Hindlimb muscle (tissue), 1 donor: Measurements from ENCODE around the gene CSF2RB. TPM values are rescaled to one million over a fixed set of nuclear protein-coding genes. Genes with fewer than 3 reads are reported as not detected.

Experiments
- DNase-seq: peaks from one replicate; pipeline ENCODE4 v3.0.0-alpha.2; 2013
- polyA plus RNA-seq: library from polyadenylated mRNA; unstranded; fragments of 120-200 nt; gene quantifications from one replicate; pipeline ENCODE4 v1.2.1, GENCODE V29; 2013; ENCODE audit not compliant: insufficient read length

CSF2RB gene
- polyA plus RNA-seq, 1 donor: 2.0 TPM

DNA sequence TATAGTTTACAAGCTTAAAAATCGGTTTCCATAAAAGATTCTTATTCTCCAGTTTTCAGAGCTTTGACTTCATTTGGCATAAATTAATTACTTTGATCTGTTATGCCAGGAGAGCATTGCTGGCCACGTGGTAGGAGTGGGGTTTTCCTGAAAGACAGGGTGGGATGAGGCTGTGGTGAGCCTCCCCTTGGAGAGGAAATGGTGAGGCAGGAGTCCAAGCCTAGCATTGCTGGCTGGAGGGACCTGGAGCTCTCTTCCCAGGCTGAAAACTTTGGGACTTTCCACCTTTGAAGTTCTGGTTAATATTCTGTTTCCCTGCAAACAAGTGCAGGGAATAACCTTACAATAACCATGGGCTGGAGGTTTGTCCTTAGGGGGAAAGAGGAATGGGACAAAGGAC, 21.1 kb upstream of the CSF2RB start:
- no peak for DNase-seq

DNA sequence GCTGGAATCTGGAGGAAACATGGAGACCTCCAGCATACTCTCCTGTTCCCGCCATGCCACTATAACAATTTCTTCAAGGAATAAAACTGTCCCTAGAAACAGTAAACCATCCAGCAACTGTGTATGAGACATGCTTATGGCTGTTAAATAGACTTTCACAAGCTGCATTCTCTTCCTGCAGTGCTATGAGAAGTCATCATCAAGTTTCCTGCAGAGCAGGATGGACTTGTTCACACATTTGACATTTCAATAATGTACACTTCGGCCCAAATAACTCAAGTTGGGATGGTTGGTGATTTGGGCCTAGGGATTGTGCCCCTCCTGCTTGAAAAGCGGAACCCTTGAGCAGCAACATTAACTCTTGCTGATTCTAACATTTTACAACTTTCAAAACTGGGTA, 20.2 kb upstream of the CSF2RB start:
- no peak for DNase-seq

DNA sequence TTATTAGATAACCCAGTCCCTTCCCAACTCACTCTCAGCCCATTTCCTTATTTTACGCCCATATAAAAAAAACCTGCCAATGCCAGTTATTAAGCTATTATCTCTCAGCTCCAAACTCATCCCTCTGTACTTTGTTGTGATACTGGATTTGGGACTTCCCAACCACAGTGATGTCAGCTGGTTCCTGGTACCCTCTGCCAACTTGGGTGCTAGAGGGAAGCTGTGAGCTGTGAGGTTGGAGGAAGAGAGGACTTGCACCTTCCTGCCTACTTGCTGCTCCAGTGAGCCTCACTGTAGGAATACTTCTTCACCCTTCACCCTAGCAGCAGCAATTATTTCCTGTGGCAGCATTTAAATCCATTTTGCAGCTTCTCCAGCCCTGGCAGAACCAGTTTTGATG, 19.2 kb upstream of the CSF2RB start:
- DNase-seq: no peak

DNA sequence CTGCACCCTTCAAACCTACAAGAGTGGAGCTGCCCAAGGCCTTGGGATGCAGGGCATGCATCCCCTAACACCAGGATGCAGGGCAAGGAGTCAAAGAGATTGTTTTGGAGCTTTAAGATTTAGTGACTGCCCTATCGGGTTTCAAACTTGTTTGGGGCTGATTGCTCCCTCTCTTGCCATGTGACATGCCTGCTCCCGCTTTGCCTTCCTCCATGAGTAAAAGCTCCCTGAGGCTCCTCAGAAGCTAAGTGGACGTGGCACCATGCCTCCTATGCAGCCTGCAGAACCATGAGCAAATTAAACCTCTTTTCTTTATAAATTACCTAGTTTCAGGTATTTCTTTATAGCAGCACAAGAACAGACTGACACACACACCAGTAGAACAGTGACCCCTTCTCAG, 15.8 kb upstream of the CSF2RB start:
- DNase-seq: no peak

DNA sequence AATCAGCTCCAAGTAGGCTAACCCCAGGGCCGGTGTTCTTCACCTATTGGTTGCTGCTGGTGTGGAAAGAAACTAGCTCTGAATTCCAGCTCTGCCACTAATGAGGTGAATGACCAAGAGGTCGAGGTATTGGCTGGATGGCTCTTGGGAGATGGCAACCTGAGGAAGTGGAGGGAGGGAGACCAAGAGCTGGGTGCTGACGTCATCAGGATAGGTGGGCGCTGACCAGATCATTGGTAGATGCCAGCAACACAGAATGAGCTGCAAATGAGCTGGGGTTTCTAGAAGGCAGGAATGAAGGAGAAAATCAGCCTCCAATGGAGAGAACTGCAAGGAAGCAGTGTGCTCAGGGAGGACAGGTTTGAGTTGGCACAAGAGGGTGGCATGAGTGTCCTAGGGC, 14.7 kb upstream of the CSF2RB start:
- no peak for DNase-seq

DNA sequence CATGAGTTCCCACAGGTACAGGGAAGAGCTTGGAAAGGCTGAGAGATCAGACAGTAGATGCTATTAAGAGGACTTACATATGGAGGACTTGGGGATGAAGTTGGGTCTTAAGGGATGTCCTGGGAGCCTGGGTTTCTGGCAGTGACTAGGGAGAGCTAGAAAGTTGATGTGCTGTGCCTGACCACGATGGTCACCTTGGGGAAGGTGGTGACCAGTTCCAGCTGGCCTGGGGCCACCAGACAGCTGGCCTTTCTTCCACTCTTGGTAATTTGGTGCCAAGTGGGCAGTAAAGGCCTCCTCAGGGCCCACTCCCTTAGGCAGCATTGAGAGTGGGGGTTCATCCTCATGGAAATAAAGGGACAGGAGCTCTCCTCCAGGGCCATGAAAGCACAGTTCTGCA, 13.9 kb upstream of the CSF2RB start:
- no peak for DNase-seq

DNA sequence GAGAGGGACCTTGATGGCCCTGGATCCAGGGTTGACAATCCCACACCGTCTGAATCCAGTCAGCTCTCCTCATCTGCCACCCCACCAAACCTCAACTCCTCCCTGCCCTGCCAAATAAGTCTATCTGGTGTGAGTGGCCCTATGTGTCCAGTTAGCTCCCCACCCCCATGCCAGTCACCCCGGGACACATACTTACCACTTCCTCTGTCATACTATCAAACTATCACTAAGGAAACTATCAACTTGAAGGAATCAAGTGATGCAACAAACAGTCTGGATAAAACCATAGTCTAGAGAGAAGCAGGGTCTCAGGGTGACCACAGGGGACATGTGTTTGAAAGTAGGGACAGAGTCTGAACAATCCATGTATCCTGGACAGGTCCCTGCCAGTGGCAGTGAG, 13.2 kb upstream of the CSF2RB start:
- no peak for DNase-seq

DNA sequence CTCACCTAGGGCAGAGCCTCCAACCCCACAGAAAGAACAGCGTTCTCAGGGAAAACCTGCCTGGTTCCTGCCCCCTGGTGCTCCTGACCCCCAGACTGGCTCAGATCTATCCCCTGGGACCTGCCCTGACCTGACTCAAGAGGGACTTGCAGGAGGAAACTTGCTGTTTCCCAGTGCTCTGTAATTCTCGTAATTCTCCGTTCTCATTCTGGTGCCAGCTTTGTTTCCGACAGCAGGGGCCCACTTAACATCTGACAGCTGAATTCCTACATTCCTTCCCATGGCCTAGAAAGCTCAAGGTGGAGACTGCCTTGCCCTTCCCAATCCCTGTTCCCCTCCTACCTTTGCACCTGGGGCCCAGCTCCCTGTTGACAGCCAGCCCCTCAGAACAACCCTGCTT, 12.5 kb upstream of the CSF2RB start:
- DNase-seq: no peak

DNA sequence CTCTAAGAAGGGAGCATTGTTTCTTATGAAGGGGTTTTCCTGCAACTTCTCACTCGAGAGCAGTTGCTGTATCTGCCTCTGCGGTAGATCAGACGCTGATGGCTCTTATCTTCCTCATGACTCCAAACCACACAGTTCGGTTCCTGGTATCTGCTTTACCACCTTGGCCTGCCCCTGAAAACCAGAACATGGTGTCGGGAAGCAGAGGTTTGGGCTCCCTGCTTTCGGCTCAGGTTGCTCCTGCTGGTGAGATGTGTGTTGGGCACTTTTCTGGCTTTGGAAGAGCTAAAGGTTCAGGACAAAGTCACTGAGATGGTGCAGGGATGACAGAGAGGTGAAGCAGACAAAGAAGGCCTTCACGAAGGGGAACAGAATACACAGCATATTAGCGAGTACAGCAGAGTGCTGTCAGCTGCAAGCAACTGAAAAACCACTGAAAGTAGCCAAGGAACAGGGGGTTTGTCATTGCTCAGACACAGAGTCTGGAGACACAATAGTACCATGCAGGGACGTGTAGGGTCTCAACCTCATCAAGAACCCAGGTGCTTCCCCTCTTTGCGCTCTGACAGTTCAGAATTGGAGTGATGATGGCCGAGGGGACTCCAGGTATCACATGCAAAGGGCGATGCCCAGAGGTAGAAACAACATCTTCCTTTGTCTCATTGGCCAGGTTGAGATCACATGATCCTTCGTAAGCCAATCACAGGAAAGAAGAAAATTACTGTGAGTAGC, 11.9 kb upstream of the CSF2RB start:
- DNase-seq: no peak

DNA sequence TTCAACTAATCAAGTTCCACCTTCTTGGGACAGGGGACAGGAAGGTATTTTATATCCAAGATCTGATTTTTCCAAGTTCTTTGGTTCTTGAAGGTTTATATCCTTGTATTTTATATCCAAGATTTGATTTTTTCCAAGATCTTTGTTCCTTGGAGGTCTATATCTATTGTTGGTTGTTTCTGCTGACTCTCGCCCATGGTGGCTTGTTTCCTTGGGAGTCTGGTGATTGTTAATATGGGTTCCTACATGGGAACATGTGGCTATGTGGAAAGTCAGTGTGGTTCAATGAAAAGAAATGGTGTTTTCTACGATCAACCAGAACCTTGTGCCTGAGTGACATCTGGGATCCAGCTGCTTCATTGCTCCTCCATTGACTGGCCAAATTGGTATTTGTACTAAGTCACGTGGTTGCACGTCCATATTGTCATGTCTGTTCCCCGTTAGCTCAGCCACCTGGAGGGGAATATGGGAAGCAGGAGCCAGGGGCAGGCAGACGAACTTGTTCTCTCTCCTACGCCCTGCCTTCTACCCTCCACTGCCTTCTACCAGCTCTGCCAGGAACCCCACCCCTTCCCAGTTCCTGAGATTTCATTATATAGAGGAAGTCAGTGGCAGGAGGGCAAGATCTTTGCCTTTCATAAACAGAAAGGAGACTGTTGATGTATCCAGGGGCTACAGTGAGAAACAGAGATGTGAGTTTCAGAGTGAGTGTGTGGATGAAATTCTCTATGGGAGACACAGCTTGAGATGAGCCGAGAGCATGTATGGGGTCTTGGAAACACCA, 11.1 kb upstream of the CSF2RB start:
- no peak for DNase-seq

DNA sequence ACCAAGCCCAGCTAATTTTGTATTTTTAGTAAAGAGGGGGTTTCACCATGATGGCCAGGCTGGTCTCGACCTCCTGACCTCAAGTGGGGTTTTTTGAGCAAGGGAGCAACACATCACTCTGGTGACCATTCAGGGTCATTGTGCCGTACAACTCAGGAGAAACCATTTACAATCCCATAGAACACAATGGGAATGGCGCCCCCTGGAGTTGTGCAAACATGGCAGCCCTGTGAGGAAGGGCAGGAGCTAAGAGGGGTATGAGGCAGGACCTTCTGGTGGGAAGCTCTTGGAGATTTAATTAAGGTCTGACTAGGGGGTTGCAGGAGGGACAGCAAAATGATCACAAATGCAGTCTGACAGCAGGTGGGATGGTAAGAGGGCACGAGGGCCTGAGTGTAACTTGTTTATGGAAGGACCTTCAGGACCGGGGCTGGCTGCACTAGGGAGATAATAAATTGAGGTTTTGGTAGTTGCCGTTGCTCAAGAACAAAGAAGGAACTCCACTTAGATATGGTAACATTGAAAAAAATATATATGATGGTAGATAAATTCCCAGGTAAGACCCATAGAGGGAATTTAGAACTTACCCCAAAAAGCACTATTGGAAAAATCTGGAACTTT, 9.1 kb upstream of the CSF2RB start:
- no peak for DNase-seq

DNA sequence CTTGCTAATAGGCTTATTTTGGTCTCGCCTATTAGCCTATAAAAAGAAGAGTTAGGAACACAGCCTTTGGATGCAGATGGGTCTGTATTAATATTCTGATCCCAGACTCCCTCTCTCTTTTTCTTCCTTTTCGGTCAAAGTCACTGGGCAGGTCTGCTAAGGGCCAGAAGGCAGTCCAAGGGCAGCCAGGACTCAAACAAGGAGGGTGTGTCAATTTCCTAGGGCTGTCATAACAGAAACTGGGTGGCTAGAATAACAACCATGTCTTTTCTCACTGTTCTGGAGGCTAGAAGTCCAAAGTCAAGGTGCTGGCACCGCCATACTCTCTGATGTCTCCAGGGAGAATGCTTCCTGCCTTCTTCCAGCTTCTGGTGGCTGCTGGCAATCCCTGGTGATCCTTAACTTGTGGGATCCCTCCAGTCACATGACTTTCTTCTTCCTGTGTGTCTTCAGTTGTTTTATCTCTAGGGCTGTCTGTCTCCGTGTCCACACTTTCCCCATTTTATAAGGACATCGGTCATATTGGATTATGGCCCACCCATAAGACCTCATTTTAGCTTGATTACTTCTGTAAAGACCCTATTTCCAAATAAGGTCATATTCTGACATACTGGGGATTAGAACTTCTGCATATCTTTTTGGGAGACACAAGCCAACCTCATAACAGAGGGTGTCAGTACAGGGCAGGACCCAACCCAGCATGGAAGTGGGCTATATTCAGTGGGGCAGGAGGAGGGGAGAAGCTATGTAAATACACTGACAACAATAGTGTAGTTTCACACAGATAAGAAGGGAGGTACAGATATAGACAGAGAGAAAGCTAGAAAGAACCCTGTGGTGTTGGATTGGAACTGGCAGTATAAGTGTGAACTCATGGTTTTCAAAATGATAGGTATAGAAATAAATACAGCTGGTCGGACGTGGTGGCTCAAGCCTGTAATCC, 5.9 kb upstream of the CSF2RB start:
- DNase-seq: no peak

DNA sequence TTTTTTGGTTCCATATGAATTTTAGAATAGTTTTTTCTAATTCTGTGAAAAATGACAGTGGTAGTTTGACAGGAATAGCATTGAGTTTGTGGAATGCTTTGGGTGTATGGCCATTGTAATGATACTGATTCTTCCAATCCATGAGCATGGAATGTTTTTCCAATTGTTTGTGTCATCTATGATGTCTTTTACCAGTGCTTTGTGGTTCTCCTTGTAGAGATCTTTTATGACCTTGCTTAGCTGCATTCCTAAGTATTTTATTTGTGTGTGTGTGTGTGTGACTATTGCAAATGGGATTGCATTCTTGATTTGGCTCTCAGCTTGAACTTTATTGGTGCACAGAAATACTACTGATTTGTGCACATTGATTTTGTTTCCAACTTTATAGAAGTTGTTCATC, 3.0 kb upstream of the CSF2RB start:
- DNase-seq: no peak

DNA sequence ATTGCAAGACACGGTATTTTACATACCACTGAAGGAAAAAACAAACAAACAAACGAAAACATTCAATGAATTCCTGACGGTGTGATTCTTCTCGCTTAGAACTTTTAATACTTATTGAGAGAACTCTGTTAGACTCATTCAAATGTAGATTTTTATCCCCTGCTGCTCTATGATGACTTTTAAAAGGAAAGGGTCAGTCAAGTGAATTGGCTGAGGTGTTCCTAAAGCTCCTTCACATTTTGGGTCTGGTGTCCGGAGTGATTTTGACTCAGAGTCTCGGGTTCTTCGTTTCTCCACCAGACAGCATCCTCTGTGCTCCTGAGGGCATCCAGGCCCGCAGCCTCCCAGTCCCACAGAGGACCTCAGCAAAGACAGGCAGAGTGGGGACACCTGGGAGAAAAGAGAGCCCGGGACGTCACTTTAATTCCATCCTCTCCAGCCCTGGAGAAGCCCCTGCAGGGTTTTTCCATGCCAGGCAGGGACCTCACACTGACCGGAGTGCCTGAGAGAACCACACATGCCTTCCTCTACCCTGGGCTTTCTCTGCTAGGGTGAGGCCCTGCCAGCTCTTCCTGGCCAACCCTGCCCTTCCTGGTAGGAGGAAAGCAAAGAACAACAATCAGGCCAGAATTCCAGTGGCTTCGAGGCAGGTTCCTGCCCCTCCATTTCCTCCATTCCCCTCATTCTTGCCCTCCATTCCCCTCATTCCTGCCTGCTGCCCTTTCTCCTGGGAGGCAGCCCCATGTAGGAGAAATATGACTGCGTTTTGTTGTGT, 1.4 kb upstream of the CSF2RB start:
- DNase-seq: no peak

DNA sequence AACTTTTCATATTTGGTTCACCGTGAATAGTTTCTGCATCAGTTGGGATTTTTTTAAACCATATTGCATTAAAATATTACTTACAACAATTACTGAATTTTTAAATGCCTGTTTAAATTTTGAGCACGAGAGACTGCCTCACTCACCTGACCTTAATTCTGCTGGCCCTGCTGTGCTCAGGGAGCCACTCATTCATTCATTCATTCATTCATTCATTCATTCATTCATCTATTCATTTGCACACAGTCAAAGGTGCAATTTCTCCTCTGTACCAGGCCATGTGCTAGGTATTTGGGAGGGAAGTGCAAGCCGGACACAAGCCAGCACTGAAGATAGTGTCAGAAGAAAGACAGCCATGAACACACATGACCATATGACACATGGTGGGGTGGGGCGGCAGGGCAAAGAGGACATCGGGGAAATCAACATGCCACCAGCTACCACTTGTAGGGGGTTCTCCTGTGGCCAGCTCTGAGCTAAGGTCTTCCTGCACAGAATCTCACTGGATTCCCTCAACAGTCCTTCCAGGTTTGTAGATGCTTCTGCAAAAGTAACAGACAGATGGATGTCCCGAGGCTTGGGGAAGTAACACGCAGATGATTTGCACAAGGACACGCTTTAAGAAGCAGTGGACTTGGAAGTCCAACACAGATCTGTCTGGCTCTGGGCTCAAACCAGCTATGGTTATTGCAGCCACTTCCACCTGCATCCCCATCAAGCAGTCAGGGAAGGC, 568 bp upstream of the CSF2RB start:
- DNase-seq: no peak

DNA sequence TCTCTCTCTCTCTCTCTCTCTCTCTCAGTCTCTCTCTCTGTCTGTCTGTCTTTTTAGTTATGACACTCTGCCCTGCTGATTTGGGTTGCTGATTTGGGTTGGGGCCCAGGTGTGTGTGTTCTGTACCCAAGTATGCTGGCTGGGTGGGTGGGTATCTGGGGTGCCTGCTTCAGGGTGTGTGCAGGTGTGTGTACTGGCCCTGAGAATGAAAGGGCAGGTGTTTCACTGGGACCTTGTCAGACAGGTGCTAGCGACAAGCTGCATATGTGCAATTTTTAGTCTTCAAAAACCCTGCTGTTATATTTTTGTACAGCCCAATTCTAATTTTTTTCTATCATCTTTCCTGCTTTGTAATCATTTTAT, 943 bp downstream of the CSF2RB start:
- DNase-seq: no peak

DNA sequence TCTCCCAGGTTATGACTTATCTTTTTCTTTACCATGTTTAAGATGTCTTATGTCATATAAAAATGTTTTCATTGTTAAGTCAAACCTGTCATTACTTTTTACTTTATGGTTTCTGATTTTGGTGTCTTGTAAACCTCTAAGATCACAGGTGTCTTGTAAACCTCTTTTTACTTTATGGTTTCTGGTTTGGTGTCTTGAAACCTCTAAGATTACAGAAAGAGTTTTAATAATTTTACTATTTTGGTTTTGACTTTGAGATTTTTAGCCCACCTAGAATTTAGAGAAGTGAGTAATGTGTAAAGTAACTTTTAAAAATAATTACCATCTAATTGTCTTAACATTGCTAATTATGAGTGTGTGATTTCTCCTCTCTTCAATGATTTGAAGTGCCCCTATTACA, 2.6 kb downstream of the CSF2RB start:
- no peak for DNase-seq

DNA sequence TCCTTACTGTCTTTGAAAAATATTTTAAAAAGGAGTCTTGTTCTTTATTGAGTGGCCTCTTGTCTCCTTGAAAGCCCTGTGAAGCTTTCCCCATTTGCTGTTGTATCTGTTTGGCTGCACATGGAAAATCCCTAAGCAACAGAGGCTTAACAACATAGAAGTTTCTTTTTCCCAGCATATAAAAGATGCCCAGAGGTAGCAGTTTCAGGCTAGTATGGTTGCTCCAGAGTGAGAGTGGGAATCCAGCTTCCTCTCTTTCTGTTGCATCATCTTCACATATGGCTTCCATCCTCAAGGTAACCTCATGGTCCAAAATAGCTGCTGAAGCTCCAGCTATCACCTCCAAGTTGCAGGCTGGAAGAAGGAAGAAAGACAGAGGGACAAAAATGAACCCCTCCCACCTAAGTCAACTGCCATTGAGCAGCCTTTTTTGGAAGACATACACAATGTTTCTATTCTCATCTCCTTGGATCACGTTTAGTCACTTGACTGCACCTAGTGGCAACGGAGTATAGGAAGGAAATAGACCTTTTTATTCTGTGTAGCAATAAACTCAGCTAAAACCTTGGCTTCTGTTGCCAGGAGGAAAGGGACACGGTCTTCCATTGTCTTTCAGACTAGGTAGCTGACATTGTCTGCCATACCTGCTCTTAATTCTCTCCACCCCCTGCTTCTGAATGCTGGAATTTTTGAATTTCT, 5.3 kb downstream of the CSF2RB start:
- no peak for DNase-seq

DNA sequence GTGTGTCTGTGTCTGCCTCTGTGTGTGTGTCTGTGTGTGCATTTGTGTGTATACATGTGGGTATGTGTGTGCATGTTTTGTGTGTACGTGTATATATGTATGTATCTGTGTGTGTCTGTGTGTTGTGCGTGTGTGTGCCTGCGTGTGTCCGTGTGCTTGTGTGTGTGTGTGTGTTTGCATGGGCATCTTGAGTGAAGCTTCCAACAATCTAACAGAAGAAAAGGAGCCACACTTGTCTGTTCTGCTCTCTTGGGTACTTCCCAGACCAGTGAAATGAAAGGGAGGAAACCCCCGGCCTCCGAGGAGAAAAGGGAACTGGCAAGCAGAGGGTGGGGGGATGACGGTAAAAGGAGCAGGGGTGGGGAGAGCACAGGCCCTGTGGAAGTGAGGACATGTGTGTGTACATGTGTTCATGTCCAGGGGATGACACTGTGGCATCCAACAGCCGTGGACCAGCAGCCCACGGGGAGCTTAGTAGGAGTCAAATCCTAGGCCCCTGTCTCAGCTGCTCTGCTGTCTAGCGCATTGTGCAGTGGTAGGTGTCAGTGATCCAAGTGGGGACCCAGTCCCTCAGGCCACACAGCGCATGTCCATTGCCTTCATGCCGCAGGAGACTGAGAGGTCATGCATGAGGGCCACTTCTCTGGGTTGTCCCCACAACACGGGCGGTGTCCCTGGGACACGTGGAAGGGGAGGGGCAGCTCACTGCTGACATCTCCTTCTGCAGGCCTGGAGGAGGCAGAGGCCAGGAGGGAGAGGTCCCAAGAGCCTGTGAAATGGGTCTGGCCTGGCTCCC, 8.1 kb downstream of the CSF2RB start:
- no peak for DNase-seq

DNA sequence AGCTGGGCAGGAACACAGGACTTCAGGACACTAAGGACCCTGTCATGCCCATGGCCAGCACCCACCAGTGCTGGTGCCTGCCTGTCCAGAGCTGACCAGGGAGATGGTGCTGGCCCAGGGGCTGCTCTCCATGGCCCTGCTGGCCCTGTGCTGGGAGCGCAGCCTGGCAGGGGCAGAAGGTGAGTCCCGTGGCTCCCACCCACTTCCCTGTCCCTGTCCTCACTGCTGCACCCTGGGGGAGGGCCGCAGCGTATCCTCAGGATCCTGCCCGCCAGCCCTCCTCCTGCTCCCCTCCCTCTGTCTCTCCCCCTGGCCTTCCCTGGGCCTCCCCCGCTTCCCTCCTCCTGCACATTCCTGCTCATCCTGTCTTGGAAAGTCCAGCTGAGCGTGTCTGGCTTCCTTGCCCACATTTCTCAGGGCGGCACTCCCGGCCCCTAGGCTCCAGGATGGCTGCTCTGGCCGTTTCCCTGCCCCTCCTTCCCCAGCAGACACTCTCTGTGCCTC, 8.7 kb downstream of the CSF2RB start:
- no peak for DNase-seq
